CD4-positive, alpha-beta T cell treated with Interferon gamma for 1 hour (primary cell): Measurements from ENCODE around the gene PCLO.

Experiments used
- DNase-seq: peaks from one replicate; pipeline ENCODE4 v3.0.0-alpha.2; 2020

Gene PCLO

GRCh38 chr7:82810558-82811259 is 352.0 kb downstream of the PCLO start:
- no peak for DNase-seq

- DNase-seq, result no peak
These were observed 354.1 kb downstream of the PCLO start for GRCh38 chr7:82808633-82809032.

GRCh38 chr7:82805527-82805960 is 357.1 kb downstream of the PCLO start:
- no peak for DNase-seq

GRCh38 chr7:82803411-82803810 is 359.3 kb downstream of the PCLO start:
- DNase-seq, result no peak

- DNase-seq, result no peak
These were observed 372.6 kb downstream of the PCLO start for GRCh38 chr7:82789883-82790609.

GRCh38 chr7:82778021-82778420 is 384.7 kb downstream of the PCLO start:
- no peak for DNase-seq

GRCh38 chr7:82762880-82763279 is 399.8 kb downstream of the PCLO start:
- DNase-seq, result no peak

GRCh38 chr7:82760831-82761230 is 401.9 kb downstream of the PCLO start:
- no peak for DNase-seq

- no peak for DNase-seq
These were observed 402.6 kb downstream of the PCLO start for GRCh38 chr7:82760074-82760473.

- no peak for DNase-seq
These were observed 406.8 kb downstream of the PCLO start for GRCh38 chr7:82755705-82756551.

- DNase-seq, result no peak
These were observed 412.7 kb downstream of the PCLO start for GRCh38 chr7:82750007-82750406.

GRCh38 chr7:82745820-82746219 is 416.9 kb downstream of the PCLO start:
- no peak for DNase-seq

GRCh38 chr7:82745117-82745516 is 417.6 kb downstream of the PCLO start:
- no peak for DNase-seq

GRCh38 chr7:82742163-82742562 is 420.5 kb downstream of the PCLO start:
- no peak for DNase-seq

GRCh38 chr7:82741493-82741892 is 421.2 kb downstream of the PCLO start:
- DNase-seq, result no peak

- no peak for DNase-seq
These were observed 422.3 kb downstream of the PCLO start for GRCh38 chr7:82740246-82740848.

GRCh38 chr7:82736633-82737032 is 426.1 kb downstream of the PCLO start:
- DNase-seq, result no peak

- DNase-seq, result no peak
These were observed 430.0 kb downstream of the PCLO start for GRCh38 chr7:82732677-82733076.

GRCh38 chr7:82729172-82730030 is 433.3 kb downstream of the PCLO start:
- no peak for DNase-seq

- no peak for DNase-seq
These were observed 436.5 kb downstream of the PCLO start for GRCh38 chr7:82726038-82726800.

GRCh38 chr7:82723411-82723810 is 439.3 kb downstream of the PCLO start:
- no peak for DNase-seq
